Stomach (tissue), 4 donors: ENCODE results near the gene MAP3K20.

Experiments used
- EP300 ChIP-seq: sonication (generic); formaldehyde crosslinking; IDR thresholded peaks from one replicate; pipeline ENCODE4 v1.6.1; 2017; ENCODE audit warnings: antibody characterized with exemption
- POLR2A ChIP-seq, 4 donors: fragments of 450-650 bp; IDR thresholded peaks; one replicate each; pipeline ENCODE4 v1.6.1; 2016; ENCODE audit warnings: antibody characterized with exemption in 4 of 4, control low read depth in 2 of 4, mild to moderate bottlenecking in 1 of 4, moderate library complexity in 1 of 4
- POLR2AphosphoS5 ChIP-seq, 3 donors: sonication (generic); formaldehyde crosslinking; IDR thresholded peaks; one replicate each; pipeline ENCODE4 v1.6.1; 2016; ENCODE audit warnings: antibody characterized with exemption in 3 of 3
- TF ChIP-seq, protein P1 (sequence below), 7 experiments: fragments of 450-650 bp in 4 of 7; fragments of 200-600 bp in 3 of 7; sonication (generic) in 3 of 7; IDR thresholded peaks; one replicate each; pipeline ENCODE4 v1.5.1; 2016 to 2019; ENCODE audit warnings: antibody characterized with exemption in 7 of 7, control low read depth in 2 of 7, mild to moderate bottlenecking in 1 of 7

DNA sequence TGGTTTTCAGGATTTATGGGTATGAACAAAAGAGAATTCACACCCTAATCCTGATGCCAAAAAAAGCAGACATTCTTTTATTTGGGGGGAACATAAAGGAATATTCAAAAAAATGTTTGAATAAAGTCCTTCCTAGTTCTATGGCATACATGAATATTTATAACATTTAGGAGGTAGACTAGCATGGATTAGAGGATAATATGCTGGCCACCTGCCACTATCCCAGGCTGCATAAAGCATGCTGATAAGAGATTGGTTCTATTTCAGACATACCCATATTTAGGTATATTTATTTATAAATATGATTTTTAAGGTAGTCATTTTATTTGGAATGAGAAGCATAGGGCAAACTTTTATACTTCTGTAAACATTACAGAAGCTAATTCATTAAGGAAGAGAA is 34.9 kb upstream of the MAP3K20 start:
- TF ChIP-seq, protein P1, sequence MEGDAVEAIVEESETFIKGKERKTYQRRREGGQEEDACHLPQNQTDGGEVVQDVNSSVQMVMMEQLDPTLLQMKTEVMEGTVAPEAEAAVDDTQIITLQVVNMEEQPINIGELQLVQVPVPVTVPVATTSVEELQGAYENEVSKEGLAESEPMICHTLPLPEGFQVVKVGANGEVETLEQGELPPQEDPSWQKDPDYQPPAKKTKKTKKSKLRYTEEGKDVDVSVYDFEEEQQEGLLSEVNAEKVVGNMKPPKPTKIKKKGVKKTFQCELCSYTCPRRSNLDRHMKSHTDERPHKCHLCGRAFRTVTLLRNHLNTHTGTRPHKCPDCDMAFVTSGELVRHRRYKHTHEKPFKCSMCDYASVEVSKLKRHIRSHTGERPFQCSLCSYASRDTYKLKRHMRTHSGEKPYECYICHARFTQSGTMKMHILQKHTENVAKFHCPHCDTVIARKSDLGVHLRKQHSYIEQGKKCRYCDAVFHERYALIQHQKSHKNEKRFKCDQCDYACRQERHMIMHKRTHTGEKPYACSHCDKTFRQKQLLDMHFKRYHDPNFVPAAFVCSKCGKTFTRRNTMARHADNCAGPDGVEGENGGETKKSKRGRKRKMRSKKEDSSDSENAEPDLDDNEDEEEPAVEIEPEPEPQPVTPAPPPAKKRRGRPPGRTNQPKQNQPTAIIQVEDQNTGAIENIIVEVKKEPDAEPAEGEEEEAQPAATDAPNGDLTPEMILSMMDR (IDR thresholded peaks at IDR 0.05), result no peak
- TF ChIP-seq POLR2AphosphoS5 (IDR thresholded peaks at IDR 0.05) (no peak), POLR2A (IDR thresholded peaks at IDR 0.05) (no peak), EP300 (no peak)
